ENCODE measurements around the gene FAM25G. TPM values are rescaled to one million over a fixed set of nuclear protein-coding genes. Genes with fewer than 3 reads are reported as not detected.

FAM25G gene
- total RNA-seq, 1 experiment from 2014 or later: not detected

DNA sequence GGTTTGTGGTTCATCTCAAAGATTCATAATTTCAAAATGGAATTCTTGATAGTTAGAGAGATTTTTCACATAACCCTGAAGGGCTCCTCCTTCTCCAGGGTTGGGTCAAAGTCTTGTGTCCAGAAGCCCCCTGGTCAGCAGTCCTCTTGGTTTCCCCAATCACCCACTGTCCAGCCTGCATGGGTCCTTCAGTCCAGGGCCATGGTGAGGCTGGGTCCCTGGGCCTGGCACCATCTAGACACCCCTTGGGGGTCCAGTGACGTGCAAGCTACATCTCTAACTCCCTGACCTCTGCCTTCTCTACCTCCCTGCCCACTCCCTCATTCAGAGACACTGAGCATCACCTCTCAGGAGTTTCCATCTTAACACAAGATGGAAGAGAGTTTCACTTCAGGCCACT lies 33.7 kb downstream of the FAM25G start:
- no peaks in the 10 kb centered on the region for H3K9me3 Mint-ChIP-seq
- no peak overlapping the region for H3K27ac Mint-ChIP-seq
- H3K27me3 Mint-ChIP-seq (ENCODE audit: low read depth): no peaks in the 10 kb centered on the region
- H3K4me1 Mint-ChIP-seq: peaks cover 3% of the 10 kb centered on the region
- no peak overlapping the region for H3K4me3 Mint-ChIP-seq
- ATAC-seq: no peak
- ChIA-PET POLR2A (no interaction called here), CTCF (no interaction called here)
- no peak for DNase-seq (ENCODE audit: low spot score)
- no peaks in the 10 kb centered on the region for H3K36me3 Mint-ChIP-seq
- TF ChIP-seq, protein P1, sequence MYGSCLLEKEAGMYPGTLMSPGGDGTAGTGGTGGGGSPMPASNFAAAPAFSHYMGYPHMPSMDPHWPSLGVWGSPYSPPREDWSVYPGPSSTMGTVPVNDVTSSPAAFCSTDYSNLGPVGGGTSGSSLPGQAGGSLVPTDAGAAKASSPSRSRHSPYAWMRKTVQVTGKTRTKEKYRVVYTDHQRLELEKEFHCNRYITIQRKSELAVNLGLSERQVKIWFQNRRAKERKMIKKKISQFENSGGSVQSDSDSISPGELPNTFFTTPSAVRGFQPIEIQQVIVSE (CRISPR knock-in tag; IDR thresholded peaks at IDR 0.05; ENCODE audit: borderline replicate concordance): no peak
- TF ChIP-seq ELF4 (CRISPR knock-in tag; IDR thresholded peaks at IDR 0.05; ENCODE audit: low read depth) (no peak), JAZF1 (CRISPR knock-in tag; IDR thresholded peaks at IDR 0.05) (no peak), SP1 (CRISPR knock-in tag; conservative IDR thresholded peaks at IDR 0.05) (no peak), FOXK1 (CRISPR knock-in tag; IDR thresholded peaks at IDR 0.05) (no peak), ZNF232 (CRISPR knock-in tag; IDR thresholded peaks at IDR 0.05) (no peak), NFYB (CRISPR knock-in tag; conservative IDR thresholded peaks at IDR 0.05; ENCODE audit: low read depth) (no peak), GABPB1 (CRISPR knock-in tag; IDR thresholded peaks at IDR 0.05) (no peak), ZBTB21 (CRISPR knock-in tag; IDR thresholded peaks at IDR 0.05; ENCODE audit: borderline replicate concordance) (no peak), PRRX2 (CRISPR knock-in tag; IDR thresholded peaks at IDR 0.05) (no peak)
- TF ChIP-seq, protein P2, sequence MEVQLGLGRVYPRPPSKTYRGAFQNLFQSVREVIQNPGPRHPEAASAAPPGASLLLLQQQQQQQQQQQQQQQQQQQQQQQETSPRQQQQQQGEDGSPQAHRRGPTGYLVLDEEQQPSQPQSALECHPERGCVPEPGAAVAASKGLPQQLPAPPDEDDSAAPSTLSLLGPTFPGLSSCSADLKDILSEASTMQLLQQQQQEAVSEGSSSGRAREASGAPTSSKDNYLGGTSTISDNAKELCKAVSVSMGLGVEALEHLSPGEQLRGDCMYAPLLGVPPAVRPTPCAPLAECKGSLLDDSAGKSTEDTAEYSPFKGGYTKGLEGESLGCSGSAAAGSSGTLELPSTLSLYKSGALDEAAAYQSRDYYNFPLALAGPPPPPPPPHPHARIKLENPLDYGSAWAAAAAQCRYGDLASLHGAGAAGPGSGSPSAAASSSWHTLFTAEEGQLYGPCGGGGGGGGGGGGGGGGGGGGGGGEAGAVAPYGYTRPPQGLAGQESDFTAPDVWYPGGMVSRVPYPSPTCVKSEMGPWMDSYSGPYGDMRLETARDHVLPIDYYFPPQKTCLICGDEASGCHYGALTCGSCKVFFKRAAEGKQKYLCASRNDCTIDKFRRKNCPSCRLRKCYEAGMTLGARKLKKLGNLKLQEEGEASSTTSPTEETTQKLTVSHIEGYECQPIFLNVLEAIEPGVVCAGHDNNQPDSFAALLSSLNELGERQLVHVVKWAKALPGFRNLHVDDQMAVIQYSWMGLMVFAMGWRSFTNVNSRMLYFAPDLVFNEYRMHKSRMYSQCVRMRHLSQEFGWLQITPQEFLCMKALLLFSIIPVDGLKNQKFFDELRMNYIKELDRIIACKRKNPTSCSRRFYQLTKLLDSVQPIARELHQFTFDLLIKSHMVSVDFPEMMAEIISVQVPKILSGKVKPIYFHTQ (CRISPR knock-in tag; IDR thresholded peaks at IDR 0.05): no peak
- TF ChIP-seq, protein P3, sequence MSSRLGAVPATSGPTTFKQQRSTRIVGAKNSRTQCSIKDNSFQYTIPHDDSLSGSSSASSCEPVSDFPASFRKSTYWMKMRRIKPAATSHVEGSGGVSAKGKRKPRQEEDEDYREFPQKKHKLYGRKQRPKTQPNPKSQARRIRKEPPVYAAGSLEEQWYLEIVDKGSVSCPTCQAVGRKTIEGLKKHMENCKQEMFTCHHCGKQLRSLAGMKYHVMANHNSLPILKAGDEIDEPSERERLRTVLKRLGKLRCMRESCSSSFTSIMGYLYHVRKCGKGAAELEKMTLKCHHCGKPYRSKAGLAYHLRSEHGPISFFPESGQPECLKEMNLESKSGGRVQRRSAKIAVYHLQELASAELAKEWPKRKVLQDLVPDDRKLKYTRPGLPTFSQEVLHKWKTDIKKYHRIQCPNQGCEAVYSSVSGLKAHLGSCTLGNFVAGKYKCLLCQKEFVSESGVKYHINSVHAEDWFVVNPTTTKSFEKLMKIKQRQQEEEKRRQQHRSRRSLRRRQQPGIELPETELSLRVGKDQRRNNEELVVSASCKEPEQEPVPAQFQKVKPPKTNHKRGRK (CRISPR knock-in tag; IDR thresholded peaks at IDR 0.05; ENCODE audit: borderline replicate concordance): no peak
- TF ChIP-seq, protein P4, sequence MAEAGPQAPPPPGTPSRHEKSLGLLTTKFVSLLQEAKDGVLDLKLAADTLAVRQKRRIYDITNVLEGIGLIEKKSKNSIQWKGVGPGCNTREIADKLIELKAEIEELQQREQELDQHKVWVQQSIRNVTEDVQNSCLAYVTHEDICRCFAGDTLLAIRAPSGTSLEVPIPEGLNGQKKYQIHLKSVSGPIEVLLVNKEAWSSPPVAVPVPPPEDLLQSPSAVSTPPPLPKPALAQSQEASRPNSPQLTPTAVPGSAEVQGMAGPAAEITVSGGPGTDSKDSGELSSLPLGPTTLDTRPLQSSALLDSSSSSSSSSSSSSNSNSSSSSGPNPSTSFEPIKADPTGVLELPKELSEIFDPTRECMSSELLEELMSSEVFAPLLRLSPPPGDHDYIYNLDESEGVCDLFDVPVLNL (CRISPR knock-in tag; IDR thresholded peaks at IDR 0.05; ENCODE audit: borderline replicate concordance, low read depth): no peak
- TF ChIP-seq, protein P5, sequence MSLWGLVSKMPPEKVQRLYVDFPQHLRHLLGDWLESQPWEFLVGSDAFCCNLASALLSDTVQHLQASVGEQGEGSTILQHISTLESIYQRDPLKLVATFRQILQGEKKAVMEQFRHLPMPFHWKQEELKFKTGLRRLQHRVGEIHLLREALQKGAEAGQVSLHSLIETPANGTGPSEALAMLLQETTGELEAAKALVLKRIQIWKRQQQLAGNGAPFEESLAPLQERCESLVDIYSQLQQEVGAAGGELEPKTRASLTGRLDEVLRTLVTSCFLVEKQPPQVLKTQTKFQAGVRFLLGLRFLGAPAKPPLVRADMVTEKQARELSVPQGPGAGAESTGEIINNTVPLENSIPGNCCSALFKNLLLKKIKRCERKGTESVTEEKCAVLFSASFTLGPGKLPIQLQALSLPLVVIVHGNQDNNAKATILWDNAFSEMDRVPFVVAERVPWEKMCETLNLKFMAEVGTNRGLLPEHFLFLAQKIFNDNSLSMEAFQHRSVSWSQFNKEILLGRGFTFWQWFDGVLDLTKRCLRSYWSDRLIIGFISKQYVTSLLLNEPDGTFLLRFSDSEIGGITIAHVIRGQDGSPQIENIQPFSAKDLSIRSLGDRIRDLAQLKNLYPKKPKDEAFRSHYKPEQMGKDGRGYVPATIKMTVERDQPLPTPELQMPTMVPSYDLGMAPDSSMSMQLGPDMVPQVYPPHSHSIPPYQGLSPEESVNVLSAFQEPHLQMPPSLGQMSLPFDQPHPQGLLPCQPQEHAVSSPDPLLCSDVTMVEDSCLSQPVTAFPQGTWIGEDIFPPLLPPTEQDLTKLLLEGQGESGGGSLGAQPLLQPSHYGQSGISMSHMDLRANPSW (CRISPR knock-in tag; conservative IDR thresholded peaks at IDR 0.05; ENCODE audit: low read depth): no peak

DNA sequence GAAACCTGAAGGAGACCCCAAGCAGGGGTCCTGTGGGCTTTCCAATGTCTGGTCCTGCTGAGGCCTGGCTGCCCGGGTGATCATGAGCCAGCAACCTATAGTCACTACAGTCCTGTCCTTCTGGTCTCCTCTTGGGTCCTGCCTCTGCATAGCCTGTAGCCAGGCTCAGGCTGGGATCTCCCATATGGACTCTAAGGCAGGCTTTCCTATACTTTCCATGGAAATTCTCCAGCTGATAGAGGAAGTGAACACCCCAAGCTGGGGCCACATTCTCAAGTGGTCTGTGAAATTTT lies 34.0 kb downstream of the FAM25G start:
- ChIA-PET CTCF (no interaction called here), POLR2A (no interaction called here)
- Mint-ChIP-seq H3K9me3 (no peaks in the 10 kb centered on the region), H3K36me3 (no peaks in the 10 kb centered on the region), H3K27me3 (ENCODE audit: low read depth) (no peaks in the 10 kb centered on the region), H3K4me1 (peaks cover 5% of the 10 kb centered on the region), H3K27ac (no peak overlapping the region), H3K4me3 (no peak overlapping the region)
- ATAC-seq: no peak
- DNase-seq (ENCODE audit: low spot score): no peak
- no peak for TF ChIP-seq ZNF423 (CRISPR knock-in tag; IDR thresholded peaks at IDR 0.05)
- TF ChIP-seq ETV6 (CRISPR knock-in tag; IDR thresholded peaks at IDR 0.05): no peak
- no peak for TF ChIP-seq SMAD4 (CRISPR knock-in tag; IDR thresholded peaks at IDR 0.05)
- TF ChIP-seq, protein P6, sequence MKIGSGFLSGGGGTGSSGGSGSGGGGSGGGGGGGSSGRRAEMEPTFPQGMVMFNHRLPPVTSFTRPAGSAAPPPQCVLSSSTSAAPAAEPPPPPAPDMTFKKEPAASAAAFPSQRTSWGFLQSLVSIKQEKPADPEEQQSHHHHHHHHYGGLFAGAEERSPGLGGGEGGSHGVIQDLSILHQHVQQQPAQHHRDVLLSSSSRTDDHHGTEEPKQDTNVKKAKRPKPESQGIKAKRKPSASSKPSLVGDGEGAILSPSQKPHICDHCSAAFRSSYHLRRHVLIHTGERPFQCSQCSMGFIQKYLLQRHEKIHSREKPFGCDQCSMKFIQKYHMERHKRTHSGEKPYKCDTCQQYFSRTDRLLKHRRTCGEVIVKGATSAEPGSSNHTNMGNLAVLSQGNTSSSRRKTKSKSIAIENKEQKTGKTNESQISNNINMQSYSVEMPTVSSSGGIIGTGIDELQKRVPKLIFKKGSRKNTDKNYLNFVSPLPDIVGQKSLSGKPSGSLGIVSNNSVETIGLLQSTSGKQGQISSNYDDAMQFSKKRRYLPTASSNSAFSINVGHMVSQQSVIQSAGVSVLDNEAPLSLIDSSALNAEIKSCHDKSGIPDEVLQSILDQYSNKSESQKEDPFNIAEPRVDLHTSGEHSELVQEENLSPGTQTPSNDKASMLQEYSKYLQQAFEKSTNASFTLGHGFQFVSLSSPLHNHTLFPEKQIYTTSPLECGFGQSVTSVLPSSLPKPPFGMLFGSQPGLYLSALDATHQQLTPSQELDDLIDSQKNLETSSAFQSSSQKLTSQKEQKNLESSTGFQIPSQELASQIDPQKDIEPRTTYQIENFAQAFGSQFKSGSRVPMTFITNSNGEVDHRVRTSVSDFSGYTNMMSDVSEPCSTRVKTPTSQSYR (CRISPR knock-in tag; IDR thresholded peaks at IDR 0.05): no peak
- TF ChIP-seq, protein P7, sequence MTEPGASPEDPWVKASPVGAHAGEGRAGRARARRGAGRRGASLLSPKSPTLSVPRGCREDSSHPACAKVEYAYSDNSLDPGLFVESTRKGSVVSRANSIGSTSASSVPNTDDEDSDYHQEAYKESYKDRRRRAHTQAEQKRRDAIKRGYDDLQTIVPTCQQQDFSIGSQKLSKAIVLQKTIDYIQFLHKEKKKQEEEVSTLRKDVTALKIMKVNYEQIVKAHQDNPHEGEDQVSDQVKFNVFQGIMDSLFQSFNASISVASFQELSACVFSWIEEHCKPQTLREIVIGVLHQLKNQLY (CRISPR knock-in tag; IDR thresholded peaks at IDR 0.05): no peak
- TF ChIP-seq PRRX2 (CRISPR knock-in tag; IDR thresholded peaks at IDR 0.05): no peak
- TF ChIP-seq, protein P8, sequence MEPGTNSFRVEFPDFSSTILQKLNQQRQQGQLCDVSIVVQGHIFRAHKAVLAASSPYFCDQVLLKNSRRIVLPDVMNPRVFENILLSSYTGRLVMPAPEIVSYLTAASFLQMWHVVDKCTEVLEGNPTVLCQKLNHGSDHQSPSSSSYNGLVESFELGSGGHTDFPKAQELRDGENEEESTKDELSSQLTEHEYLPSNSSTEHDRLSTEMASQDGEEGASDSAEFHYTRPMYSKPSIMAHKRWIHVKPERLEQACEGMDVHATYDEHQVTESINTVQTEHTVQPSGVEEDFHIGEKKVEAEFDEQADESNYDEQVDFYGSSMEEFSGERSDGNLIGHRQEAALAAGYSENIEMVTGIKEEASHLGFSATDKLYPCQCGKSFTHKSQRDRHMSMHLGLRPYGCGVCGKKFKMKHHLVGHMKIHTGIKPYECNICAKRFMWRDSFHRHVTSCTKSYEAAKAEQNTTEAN (CRISPR knock-in tag; IDR thresholded peaks at IDR 0.05): no peak
- TF ChIP-seq ZNF671 (CRISPR knock-in tag; IDR thresholded peaks at IDR 0.05): no peak
- no peak for TF ChIP-seq MXD4 (CRISPR knock-in tag; IDR thresholded peaks at IDR 0.05; ENCODE audit: borderline replicate concordance)

Measured in WTC11 (cell line).